ENCODE measurements around the gene LMCD1.

DNA sequence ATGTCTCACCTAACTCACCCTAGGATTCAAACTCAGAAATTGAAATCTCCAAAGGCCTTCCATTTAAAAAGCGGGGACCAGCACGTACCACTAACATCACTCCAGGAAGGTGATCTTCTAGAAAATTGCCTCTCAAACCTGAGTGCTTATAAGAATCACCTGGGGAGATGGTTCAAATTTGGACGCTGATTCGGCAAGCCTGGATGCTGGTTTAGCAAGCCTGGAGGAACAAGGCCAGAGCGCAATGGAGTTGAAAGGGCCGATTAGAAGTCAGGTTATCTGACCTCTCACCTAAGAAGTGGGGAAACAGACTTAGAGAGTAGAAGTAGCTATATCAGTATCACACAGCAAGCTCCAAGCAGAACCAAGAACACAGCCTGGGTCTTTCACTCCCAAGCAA lies 74.8 kb downstream of the LMCD1 start:
- TF ChIP-seq POLR2A (IDR thresholded peaks at IDR 0.05), result no peak
- TF ChIP-seq, protein P1, sequence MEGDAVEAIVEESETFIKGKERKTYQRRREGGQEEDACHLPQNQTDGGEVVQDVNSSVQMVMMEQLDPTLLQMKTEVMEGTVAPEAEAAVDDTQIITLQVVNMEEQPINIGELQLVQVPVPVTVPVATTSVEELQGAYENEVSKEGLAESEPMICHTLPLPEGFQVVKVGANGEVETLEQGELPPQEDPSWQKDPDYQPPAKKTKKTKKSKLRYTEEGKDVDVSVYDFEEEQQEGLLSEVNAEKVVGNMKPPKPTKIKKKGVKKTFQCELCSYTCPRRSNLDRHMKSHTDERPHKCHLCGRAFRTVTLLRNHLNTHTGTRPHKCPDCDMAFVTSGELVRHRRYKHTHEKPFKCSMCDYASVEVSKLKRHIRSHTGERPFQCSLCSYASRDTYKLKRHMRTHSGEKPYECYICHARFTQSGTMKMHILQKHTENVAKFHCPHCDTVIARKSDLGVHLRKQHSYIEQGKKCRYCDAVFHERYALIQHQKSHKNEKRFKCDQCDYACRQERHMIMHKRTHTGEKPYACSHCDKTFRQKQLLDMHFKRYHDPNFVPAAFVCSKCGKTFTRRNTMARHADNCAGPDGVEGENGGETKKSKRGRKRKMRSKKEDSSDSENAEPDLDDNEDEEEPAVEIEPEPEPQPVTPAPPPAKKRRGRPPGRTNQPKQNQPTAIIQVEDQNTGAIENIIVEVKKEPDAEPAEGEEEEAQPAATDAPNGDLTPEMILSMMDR (IDR thresholded peaks at IDR 0.05), result no peak

Measured in right lobe of liver (tissue), 4 donors.